ENCODE measurements around the gene PEX13. TPM values are rescaled to one million over a fixed set of nuclear protein-coding genes. Genes with fewer than 3 reads are reported as not detected.
A peak's percentile ranks its signal among the peaks of the same experiment; 100 is the strongest.

Gene PEX13
- polyA plus RNA-seq, 1 donor = 28.4 TPM

DNA sequence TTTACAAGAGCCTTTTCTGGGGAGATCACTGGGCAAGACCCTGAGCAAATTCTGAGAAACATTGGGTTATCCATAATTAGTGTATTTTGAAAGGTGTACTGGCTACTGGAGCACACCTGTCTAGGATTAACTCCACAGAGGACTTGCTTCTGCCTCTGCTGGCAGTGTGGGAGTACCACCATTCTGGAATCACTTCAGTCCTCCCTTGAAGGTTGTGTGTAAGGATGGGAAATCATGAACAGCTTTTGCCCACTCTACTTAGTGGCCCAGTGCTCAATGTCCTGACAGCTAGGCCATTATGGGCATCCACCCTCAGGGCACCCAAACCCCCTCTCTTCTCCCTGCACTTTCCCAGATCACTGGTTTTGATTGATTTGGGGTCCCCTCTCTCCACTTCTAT lies 40.0 kb downstream of the PEX13 start:
- no peak for DNase-seq
- no peak overlapping the region for H3K4me3 ChIP-seq (ENCODE audit: low read length)
- no peaks in the 10 kb centered on the region for H3K27me3 ChIP-seq (ENCODE audit: control insufficient read depth, insufficient read depth, low read length)
- H3K36me3 ChIP-seq (ENCODE audit: control insufficient read depth, insufficient read depth, low read length) = peaks cover 7% of the 10 kb centered on the region
- H3K4me1 ChIP-seq (ENCODE audit: control insufficient read depth, insufficient read depth, low read length) = no peaks in the 10 kb centered on the region
- no peak overlapping the region for H3K27ac ChIP-seq (ENCODE audit: low read length)
- no peaks in the 10 kb centered on the region for H3K9me3 ChIP-seq (ENCODE audit: control insufficient read depth, low read depth, low read length)

GRCh38 chr2:61059382-61059781 lies 41.9 kb downstream of the PEX13 start:
- H3K27ac ChIP-seq (ENCODE audit: low read length) = no peak overlapping the region
- H3K4me1 ChIP-seq (ENCODE audit: control insufficient read depth, insufficient read depth, low read length) = no peaks in the 10 kb centered on the region
- H3K4me3 ChIP-seq (ENCODE audit: low read length) = no peak overlapping the region
- H3K36me3 ChIP-seq (ENCODE audit: control insufficient read depth, insufficient read depth, low read length) = peaks cover 2% of the 10 kb centered on the region
- H3K9me3 ChIP-seq (ENCODE audit: control insufficient read depth, low read depth, low read length) = no peaks in the 10 kb centered on the region
- H3K27me3 ChIP-seq (ENCODE audit: control insufficient read depth, insufficient read depth, low read length) = no peaks in the 10 kb centered on the region
- DNase-seq = no peak

GRCh38 chr2:61065714-61066709 lies 48.5 kb downstream of the PEX13 start, which contains the start of gene SANBR:
Gene SANBR, plus strand, starts transcription at chr2:61065871. Its CDS starts 4,480 bp downstream, at chr2:61070351.
- peak; percentile 84 to 95 for DNase-seq
- Histone ChIP-seq H3K27me3 (ENCODE audit: control insufficient read depth, insufficient read depth, low read length) (no peaks in the 10 kb centered on the region), H3K9me3 (ENCODE audit: control insufficient read depth, low read depth, low read length) (no peaks in the 10 kb centered on the region), H3K27ac (ENCODE audit: low read length) (peak within 1 kb of the TSS; percentile 65), H3K36me3 (ENCODE audit: control insufficient read depth, insufficient read depth, low read length) (no peaks in the 10 kb centered on the region), H3K4me3 (ENCODE audit: low read length) (peak within 1 kb of the TSS; percentile 72), H3K4me1 (ENCODE audit: control insufficient read depth, insufficient read depth, low read length) (peaks cover 3% of the 10 kb centered on the region)
- WGBS (ENCODE audit: insufficient coverage, low lambda C conversion rate) = 0% methylated on average over 2 of the region's 112 CpGs

GRCh38 chr2:61074100-61074499 lies 56.6 kb downstream of the PEX13 start:
- DNase-seq = no peak
- no peaks in the 10 kb centered on the region for H3K4me1 ChIP-seq (ENCODE audit: control insufficient read depth, insufficient read depth, low read length)
- WGBS (ENCODE audit: insufficient coverage, low lambda C conversion rate) = no CpG with 5 or more reads among the region's 1 CpG
- H3K9me3 ChIP-seq (ENCODE audit: control insufficient read depth, low read depth, low read length) = no peaks in the 10 kb centered on the region
- H3K36me3 ChIP-seq (ENCODE audit: control insufficient read depth, insufficient read depth, low read length) = peaks cover 30% of the 10 kb centered on the region
- H3K4me3 ChIP-seq (ENCODE audit: low read length) = no peak overlapping the region
- no peak overlapping the region for H3K27ac ChIP-seq (ENCODE audit: low read length)
- H3K27me3 ChIP-seq (ENCODE audit: control insufficient read depth, insufficient read depth, low read length) = no peaks in the 10 kb centered on the region

- H3K9me3 ChIP-seq (ENCODE audit: control insufficient read depth, low read depth, low read length) = peaks cover 3% of the 10 kb centered on the region
- H3K4me3 ChIP-seq (ENCODE audit: low read length) = no peak overlapping the region
- H3K36me3 ChIP-seq (ENCODE audit: control insufficient read depth, insufficient read depth, low read length) = peaks cover 18% of the 10 kb centered on the region
- WGBS (ENCODE audit: insufficient coverage, low lambda C conversion rate) = no CpG with 5 or more reads among the region's 1 CpG
- no peaks in the 10 kb centered on the region for H3K27me3 ChIP-seq (ENCODE audit: control insufficient read depth, insufficient read depth, low read length)
- H3K27ac ChIP-seq (ENCODE audit: low read length) = no peak overlapping the region
- no peak for DNase-seq
- H3K4me1 ChIP-seq (ENCODE audit: control insufficient read depth, insufficient read depth, low read length) = no peaks in the 10 kb centered on the region
Measured at GRCh38 chr2:61085883-61086282, 68.4 kb downstream of the PEX13 start.

DNA sequence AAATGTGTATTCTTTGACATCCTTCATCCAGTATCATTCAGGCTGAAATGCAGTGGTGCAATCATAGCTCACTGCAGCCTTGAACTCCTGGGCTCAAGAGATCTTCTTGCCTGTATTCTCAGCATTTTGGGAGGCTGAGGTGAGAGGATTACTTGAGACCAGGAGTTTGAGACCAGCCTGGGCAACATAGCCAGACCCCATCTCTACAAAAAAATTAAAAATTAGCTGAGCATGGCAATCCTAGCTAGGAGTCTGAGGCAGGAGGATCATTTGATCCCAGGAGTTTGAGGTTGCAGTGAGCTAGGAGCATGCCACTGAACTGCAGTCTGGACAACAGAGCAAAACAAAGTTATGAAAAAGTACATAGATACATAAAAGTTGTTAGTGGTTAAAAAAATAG lies 72.3 kb downstream of the PEX13 start:
- H3K27me3 ChIP-seq (ENCODE audit: control insufficient read depth, insufficient read depth, low read length) = no peaks in the 10 kb centered on the region
- no peaks in the 10 kb centered on the region for H3K4me1 ChIP-seq (ENCODE audit: control insufficient read depth, insufficient read depth, low read length)
- H3K36me3 ChIP-seq (ENCODE audit: control insufficient read depth, insufficient read depth, low read length) = peaks cover 22% of the 10 kb centered on the region
- H3K4me3 ChIP-seq (ENCODE audit: low read length) = no peak overlapping the region
- no peak overlapping the region for H3K27ac ChIP-seq (ENCODE audit: low read length)
- no peak for DNase-seq
- peaks cover 3% of the 10 kb centered on the region for H3K9me3 ChIP-seq (ENCODE audit: control insufficient read depth, low read depth, low read length)

DNA sequence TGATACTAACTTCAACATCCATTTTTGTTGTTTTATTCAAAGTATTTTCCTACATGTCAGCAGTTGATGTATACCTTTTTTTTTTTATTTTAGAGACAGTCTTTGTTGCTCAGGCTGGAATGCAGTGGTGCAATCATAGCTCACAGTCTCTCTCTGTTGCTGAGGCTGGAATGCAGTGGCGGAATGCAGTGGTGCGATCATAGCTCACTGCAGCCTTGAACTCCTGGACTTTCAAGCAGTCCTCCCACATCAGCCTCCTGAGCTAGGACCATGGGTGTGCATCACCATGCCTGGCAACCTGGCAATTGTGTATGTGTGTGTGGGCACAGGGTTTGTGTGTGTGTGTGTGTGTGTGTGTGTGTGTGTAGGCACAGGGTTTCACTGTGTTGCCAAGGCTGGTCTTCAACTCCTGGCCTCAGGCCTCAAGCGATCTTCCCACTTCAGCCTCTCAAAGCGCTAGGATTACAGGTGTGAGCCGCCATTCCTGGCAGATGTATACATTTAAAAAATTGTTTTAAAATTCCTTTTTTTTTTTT lies 72.9 kb downstream of the PEX13 start:
- Histone ChIP-seq H3K36me3 (ENCODE audit: control insufficient read depth, insufficient read depth, low read length) (peaks cover 18% of the 10 kb centered on the region), H3K4me3 (ENCODE audit: low read length) (no peak overlapping the region), H3K4me1 (ENCODE audit: control insufficient read depth, insufficient read depth, low read length) (no peaks in the 10 kb centered on the region), H3K27me3 (ENCODE audit: control insufficient read depth, insufficient read depth, low read length) (no peaks in the 10 kb centered on the region), H3K27ac (ENCODE audit: low read length) (no peak overlapping the region), H3K9me3 (ENCODE audit: control insufficient read depth, low read depth, low read length) (peaks cover 3% of the 10 kb centered on the region)
- no peak for DNase-seq
- no CpG with 5 or more reads among the region's 5 CpGs for WGBS (ENCODE audit: insufficient coverage, low lambda C conversion rate)

DNA sequence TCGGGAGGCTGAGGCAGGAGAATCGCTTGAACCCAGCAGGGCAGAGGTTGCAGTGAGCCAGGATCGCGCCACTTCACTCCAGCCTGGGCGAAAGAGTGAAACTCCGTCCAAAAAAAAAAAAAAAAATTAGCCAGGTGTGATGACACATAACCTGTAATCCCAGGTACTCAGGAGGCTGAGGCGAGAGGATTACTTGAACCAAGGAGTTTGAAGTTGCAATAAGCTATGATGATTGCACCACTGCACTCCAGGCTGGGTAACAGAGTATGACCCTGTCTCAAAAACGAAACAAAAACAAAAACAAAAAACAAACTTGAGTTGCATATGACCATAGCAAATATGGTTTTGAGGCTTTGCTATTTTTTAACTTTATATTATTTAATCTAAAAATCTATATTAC lies 74.0 kb downstream of the PEX13 start:
- Histone ChIP-seq H3K36me3 (ENCODE audit: control insufficient read depth, insufficient read depth, low read length) (peaks cover 18% of the 10 kb centered on the region), H3K27me3 (ENCODE audit: control insufficient read depth, insufficient read depth, low read length) (no peaks in the 10 kb centered on the region), H3K27ac (ENCODE audit: low read length) (no peak overlapping the region), H3K4me3 (ENCODE audit: low read length) (no peak overlapping the region), H3K4me1 (ENCODE audit: control insufficient read depth, insufficient read depth, low read length) (no peaks in the 10 kb centered on the region), H3K9me3 (ENCODE audit: control insufficient read depth, low read depth, low read length) (no peaks in the 10 kb centered on the region)
- WGBS (ENCODE audit: insufficient coverage, low lambda C conversion rate) = 100% methylated on average over 1 of the region's 8 CpGs
- DNase-seq = no peak

DNA sequence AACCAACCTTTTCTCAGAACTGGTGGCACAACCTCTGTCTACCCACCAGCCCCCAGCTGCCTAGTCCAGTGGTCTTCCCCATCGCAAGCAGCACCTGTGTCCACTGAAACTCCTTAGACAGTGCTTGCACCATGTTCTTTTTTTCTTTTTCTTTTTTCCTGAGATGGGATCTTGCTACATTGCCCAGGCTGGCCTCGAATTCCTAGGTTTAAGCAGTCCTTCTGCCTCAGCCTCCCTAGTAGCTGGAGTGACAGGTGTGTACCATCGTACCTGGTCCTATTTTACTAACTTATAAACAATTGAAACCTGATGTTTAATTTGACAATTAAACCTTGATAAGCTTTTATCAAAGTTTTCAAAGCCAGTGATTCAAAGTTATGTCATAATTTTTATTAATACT lies 78.9 kb downstream of the PEX13 start:
- Histone ChIP-seq H3K27me3 (ENCODE audit: control insufficient read depth, insufficient read depth, low read length) (no peaks in the 10 kb centered on the region), H3K27ac (ENCODE audit: low read length) (no peak overlapping the region), H3K4me3 (ENCODE audit: low read length) (no peak overlapping the region), H3K4me1 (ENCODE audit: control insufficient read depth, insufficient read depth, low read length) (no peaks in the 10 kb centered on the region), H3K9me3 (ENCODE audit: control insufficient read depth, low read depth, low read length) (no peaks in the 10 kb centered on the region), H3K36me3 (ENCODE audit: control insufficient read depth, insufficient read depth, low read length) (peaks cover 3% of the 10 kb centered on the region)
- DNase-seq = no peak
- WGBS (ENCODE audit: insufficient coverage, low lambda C conversion rate) = 100% methylated on average over 1 of the region's 3 CpGs

GRCh38 chr2:61100801-61101200 lies 83.3 kb downstream of the PEX13 start:
- DNase-seq = no peak
- 79% methylated on average over 2 of the region's 4 CpGs for WGBS (ENCODE audit: insufficient coverage, low lambda C conversion rate)

More at GRCh38 chr2:61100801-61101200, 83.3 kb downstream of the PEX13 start:
- H3K4me3 ChIP-seq (ENCODE audit: low read length) = no peak overlapping the region
- H3K27me3 ChIP-seq (ENCODE audit: control insufficient read depth, insufficient read depth, low read length) = no peaks in the 10 kb centered on the region
- no peaks in the 10 kb centered on the region for H3K4me1 ChIP-seq (ENCODE audit: control insufficient read depth, insufficient read depth, low read length)
- H3K9me3 ChIP-seq (ENCODE audit: control insufficient read depth, low read depth, low read length) = no peaks in the 10 kb centered on the region
- H3K36me3 ChIP-seq (ENCODE audit: control insufficient read depth, insufficient read depth, low read length) = peaks cover 9% of the 10 kb centered on the region
- no peak overlapping the region for H3K27ac ChIP-seq (ENCODE audit: low read length)

Data from large intestine (tissue), 3 donors.